Coronary artery (tissue), 2 donors: ENCODE results near the gene PSMA3.

Experiments used
- DNase-seq: peaks from one replicate; pipeline ENCODE4 v3.0.0-alpha.2; 2017; ENCODE audit warnings: low spot score
- H3K27ac ChIP-seq, 2 donors: fragments of 200-600 bp; sonication (generic); one replicate each; pipeline ENCODE4 v1.5.1; 2016 to 2019
- H3K4me3 ChIP-seq: fragments of 200-600 bp; sonication (generic); 2 replicates; pipeline ENCODE4 v1.5.1; 2016; ENCODE audit warnings: mild to moderate bottlenecking, moderate library complexity
- CTCF ChIP-seq: fragments of 200-600 bp; sonication (generic); IDR thresholded peaks from one replicate; pipeline ENCODE4 v1.5.1; 2019; ENCODE audit warnings: antibody characterized with exemption

The PSMA3 gene

GRCh38 chr14:58292187-58292586 lies 47.5 kb downstream of the PSMA3 start:
- no peak for TF ChIP-seq CTCF
- no peak overlapping the region for H3K27ac ChIP-seq

GRCh38 chr14:58294201-58294600 lies 49.6 kb downstream of the PSMA3 start:
- no peak for TF ChIP-seq CTCF
- no peak for DNase-seq
- H3K27ac ChIP-seq = no peak overlapping the region
- no peak overlapping the region for H3K4me3 ChIP-seq

More at GRCh38 chr14:58292187-58292586, 47.5 kb downstream of the PSMA3 start:
- no peak for DNase-seq
- no peak overlapping the region for H3K4me3 ChIP-seq

GRCh38 chr14:58296726-58297125 lies 52.1 kb downstream of the PSMA3 start:
- Histone ChIP-seq H3K4me3 (peak overlapping the region; percentile 71), H3K27ac (peak overlapping the region; percentile 92 to 94)
- TF ChIP-seq CTCF = no peak
- DNase-seq = no peak

GRCh38 chr14:58297412-58297761 lies 52.7 kb downstream of the PSMA3 start:
- no peak for TF ChIP-seq CTCF
- Histone ChIP-seq H3K27ac (peak overlapping the region; percentile 92 to 94), H3K4me3 (peak overlapping the region; percentile 71)
- peak; percentile 77 for DNase-seq

- Histone ChIP-seq H3K27ac (peak overlapping the region; percentile 95 to 97), H3K4me3 (peak overlapping the region; percentile 87)
- no peak for TF ChIP-seq CTCF
- DNase-seq = peak; percentile 99
These were observed 53.3 kb downstream of the PSMA3 start for GRCh38 chr14:58297762-58298476.

GRCh38 chr14:58298477-58299400 lies 54.1 kb downstream of the PSMA3 start, which contains the start of gene ARID4A:
ARID4A (plus strand) TSS chr14:58298555; CDS start chr14:58299855, 1,300 bp downstream.
- DNase-seq = peak; percentile 96
- peak within 1 kb of the TSS; percentile 95 to 97 for H3K27ac ChIP-seq
- TF ChIP-seq CTCF = no peak

More at GRCh38 chr14:58298477-58299400, 54.1 kb downstream of the PSMA3 start, which contains the start of gene ARID4A:
- H3K4me3 ChIP-seq = peak within 1 kb of the TSS; percentile 87
